HepG2 (cell line): ENCODE data around the gene PAX7. TPM values are rescaled to one million over a fixed set of nuclear protein-coding genes. Genes with fewer than 3 reads are reported as not detected.

Source experiments
- ATAC-seq: fragments of 200-7000 bp; cut with Tn5 transposase; 3 replicates; pipeline ENCODE4 v1.9.1; 2020; ENCODE audit warnings: mild to moderate bottlenecking, moderate library complexity
- BruUV-seq: library from RNA; stranded (reverse); fragments of 400-500 nt; replicated peaks from 2 replicates; lab custom pipeline; 2021; lab: Mats Ljungman, UMichigan
- CTCF ChIA-PET: fragments of 300-600 bp; formaldehyde crosslinking; extraction: SDS; loops from one replicate; lab custom pipeline; 2021; ENCODE audit warnings: low total read pairs, inconsistent platforms, low intra/inter-chr PET ratio; lab: Yijun Ruan, JAX
- POLR2A ChIA-PET: fragments of 350-600 bp; sonication (Branson Sonifier 250); formaldehyde crosslinking; loops from one replicate; lab custom pipeline; 2020; ENCODE audit warnings: antibody characterized with exemption, inconsistent platforms; lab: Yijun Ruan, JAX
- DNase-seq: peaks from one replicate; pipeline ENCODE4 v3.0.0-alpha.2; 2015; ENCODE audit warnings: low spot score
- FAIRE-seq: peaks from 3 replicates; lab custom pipeline; 2011; peaks lifted over from hg19 to GRCh38; lab: Jason Lieb, UNC
- H2AFZ ChIP-seq: one replicate; pipeline ENCODE4 v1.6.1; 2011; ENCODE audit warnings: low read length, inconsistent platforms
- H3K27ac ChIP-seq: fragments of 300-600 bp; 3 replicates; pipeline ENCODE4 v1.8.0; 2011; ENCODE audit warnings: mixed run types, mild to moderate bottlenecking, mixed read lengths, low read length, inconsistent platforms; ENCODE audit not compliant: insufficient read depth; ENCODE audit errors: extremely low read length
- H3K27me3 ChIP-seq, 2 experiments: fragments of 200-600 bp in 1 of 2; 2 replicates in 1 of 2; 3 replicates in 1 of 2; pipeline versions ENCODE4 v1.6.0 to v1.8.0; 2011; ENCODE audit warnings: low read length in 2 of 2, mild to moderate bottlenecking in 2 of 2, moderate library complexity in 2 of 2, inconsistent platforms in 1 of 2; ENCODE audit not compliant: insufficient read depth in 2 of 2, control insufficient read depth in 1 of 2
- H3K36me3 ChIP-seq, 2 experiments: fragments of 200-600 bp in 1 of 2; replicated peaks in 1 of 2; 2 replicates in 1 of 2; 3 replicates in 1 of 2; pipeline versions ENCODE4 v1.5.1 to v1.8.0; 2011; ENCODE audit warnings: low read length in 2 of 2, inconsistent platforms in 1 of 2; ENCODE audit not compliant: insufficient read depth in 2 of 2, control insufficient read depth in 1 of 2
- H3K4me1 ChIP-seq: 2 replicates; pipeline ENCODE4 v1.5.1; 2012; ENCODE audit warnings: low read length, inconsistent platforms; ENCODE audit not compliant: insufficient read depth
- H3K4me2 ChIP-seq: 2 replicates; pipeline ENCODE4 v1.6.0; 2011; ENCODE audit warnings: low read depth, low read length, inconsistent platforms
- H3K4me3 ChIP-seq, 3 experiments: fragments of 200-600 bp in 1 of 3; sonication (generic), shearing (Covaris generic) in 1 of 3; replicated peaks in 1 of 3; 2 replicates each; pipeline ENCODE4 v1.5.1; 2011 to 2016; ENCODE audit warnings: low read length in 3 of 3, inconsistent platforms in 2 of 3, low read depth in 2 of 3, mild to moderate bottlenecking in 2 of 3, control low read depth in 1 of 3, mixed read lengths in 1 of 3; ENCODE audit not compliant: insufficient read depth in 1 of 3
- H3K79me2 ChIP-seq: one replicate; pipeline ENCODE4 v1.6.1; 2011; ENCODE audit warnings: low read length, inconsistent platforms; ENCODE audit not compliant: insufficient read depth
- H3K9ac ChIP-seq: 2 replicates; pipeline ENCODE4 v1.6.0; 2011; ENCODE audit warnings: mild to moderate bottlenecking, low read depth, low read length, inconsistent platforms; ENCODE audit not compliant: insufficient read depth
- H3K9me3 ChIP-seq: 2 replicates; pipeline ENCODE4 v1.5.1; 2012; ENCODE audit warnings: mild to moderate bottlenecking, low read length
- H4K20me1 ChIP-seq: 2 replicates; pipeline ENCODE4 v1.6.0; 2011; ENCODE audit warnings: inconsistent platforms, mild to moderate bottlenecking, low read length, moderate library complexity; ENCODE audit not compliant: insufficient read depth
- EP300 ChIP-seq, 3 experiments: sonication (generic) in 1 of 3; formaldehyde crosslinking in 1 of 3; IDR thresholded peaks; 2 replicates each; pipeline versions ENCODE4 v1.5.1 to v1.6.1; 2011 to 2020; ENCODE audit warnings: low read depth in 2 of 3, low read length in 2 of 3, borderline replicate concordance in 1 of 3, improper control_type of control experiment in 1 of 3, mild to moderate bottlenecking in 1 of 3, missing genetic modification reagents in 1 of 3, moderate library complexity in 1 of 3
- ETS1 ChIP-seq: sonication (generic); formaldehyde crosslinking; IDR thresholded peaks from 2 replicates; pipeline ENCODE4 v1.4.0; 2020; ENCODE audit warnings: missing genetic modification reagents
- TP53 ChIP-seq: sonication (generic); formaldehyde crosslinking; conservative IDR thresholded peaks from 2 replicates; pipeline ENCODE4 v1.4.0; 2020; ENCODE audit warnings: missing genetic modification reagents
- ZBTB33 ChIP-seq: sonication (generic); formaldehyde crosslinking; IDR thresholded peaks from 2 replicates; pipeline ENCODE4 v1.4.0; 2020; ENCODE audit warnings: missing genetic modification reagents
- ZNF331 ChIP-seq: sonication (generic); formaldehyde crosslinking; IDR thresholded peaks from 2 replicates; pipeline ENCODE4 v1.4.0; 2020; ENCODE audit warnings: missing genetic modification reagents
- ZNF652 ChIP-seq: IDR thresholded peaks from 2 replicates; pipeline ENCODE4 v1.6.1; 2016; ENCODE audit warnings: low read depth, borderline replicate concordance
- WGBS: methylation state at CpG from one replicate; pipeline ENCODE4 v1.1.6; 2017; ENCODE audit warnings: low lambda C conversion rate; 5-methylcytosine and 5-hydroxymethylcytosine counted together
- in situ Hi-C: cut with HindIII; loops from 2 replicates; pipeline ENCODE4 v1.10.0; 2017; ENCODE audit warnings: low pct_unique_long_range_greater_than_20kb; ENCODE audit not compliant: extremely low pct_ligation_motif_present
- intact Hi-C: fragments of 100-400 bp; cut with micrococcal nuclease; formaldehyde crosslinking; loops from one replicate; pipeline ENCODE4 v1.10.0; 2022; ENCODE audit not compliant: unreplicated experiment
- polyA plus RNA-seq, 8 experiments: library from polyadenylated mRNA; depleted of rRNA in 3 of 8; stranded (reverse) in 7 of 8; unstranded in 1 of 8; fragments of >200 nt; fragmentation: Illumina TruSeq in 4 of 8; extraction: Trizol in 4 of 8; gene quantifications; 2 replicates each; pipeline versions ENCODE4 v1.2.1 to v1.2.3, GENCODE V29; 2011 to 2016; ENCODE audit warnings: low read depth in 4 of 8, missing spikeins in 1 of 8, mixed read lengths in 1 of 8; ENCODE audit not compliant: insufficient read depth in 1 of 8
- total RNA-seq, 5 experiments: library from RNA; depleted of rRNA; stranded (reverse); fragments of >200 nt; fragmentation: Illumina TruSeq; extraction: Trizol; gene quantifications; 2 replicates each; pipeline ENCODE4 v1.2.3, GENCODE V29; 2016; ENCODE audit warnings: low read depth in 1 of 5

PAX7 gene
- total and polyA plus RNA-seq, 2 of the 13 experiments (the other 11 are each of a cell fraction or from before 2014, with no cell fraction given) = not detected

GRCh38 chr1:18721776-18722175, 91.1 kb downstream of the PAX7 start (continued):
- no peak for TF ChIP-seq ETS1 (CRISPR knock-in tag)

- intact Hi-C loops (no loop called here), in situ Hi-C loops (no loop called here)
- TF ChIP-seq ZNF331 (CRISPR knock-in tag) (no peak), TP53 (CRISPR knock-in tag) (no peak), ZNF652 (no peak), EP300 (IDR thresholded peaks at IDR 0.05; ENCODE audit: low read depth in 2 of 2, low read length in 2 of 2) (no peak), EP300 (CRISPR knock-in tag; IDR thresholded peaks at IDR 0.05; ENCODE audit: borderline replicate concordance) (no peak), ZBTB33 (no peak)
- H3K36me3 ChIP-seq = no peaks in the 10 kb centered on the region
- no peaks in the 10 kb centered on the region for H3K79me2 ChIP-seq
- ChIA-PET POLR2A (no interaction called here), CTCF (no interaction called here)
- no TSS peak for BruUV-seq
- no peak for DNase-seq
- H2AFZ ChIP-seq = no peak overlapping the region
- no peak overlapping the region for H3K4me3 ChIP-seq
- no peak for ATAC-seq
- no peaks in the 10 kb centered on the region for H4K20me1 ChIP-seq
- H3K9ac ChIP-seq = no peak overlapping the region
- no peak overlapping the region for H3K4me2 ChIP-seq
- WGBS = 5% methylated on average over 16 of the region's 19 CpGs
- H3K27ac ChIP-seq = no peak overlapping the region
- H3K4me1 ChIP-seq = no peaks in the 10 kb centered on the region
- H3K9me3 ChIP-seq = no peaks in the 10 kb centered on the region
- no peak for FAIRE-seq
- H3K27me3 ChIP-seq = peaks cover 4 to 94% of the 10 kb centered on the region in 2 experiments; a peak in 4 of 5 replicates
Observed at GRCh38 chr1:18722270-18722669, 91.6 kb downstream of the PAX7 start.
